Activated gamma-delta T cell (primary cell): ENCODE measurements around the gene DCAF11.

Experiments
- DNase-seq: peaks from one replicate; lab custom pipeline; 2025; lab: John Stamatoyannopoulos, UW

Gene DCAF11

GRCh38 chr14:24079491-24080141, 35.0 kb upstream of the DCAF11 start:
- no peak for DNase-seq

- DNase-seq, result no peak
Measured at GRCh38 chr14:24080142-24080530, 34.4 kb upstream of the DCAF11 start.

GRCh38 chr14:24080888-24081738, 33.5 kb upstream of the DCAF11 start:
- peak; percentile 40 for DNase-seq

GRCh38 chr14:24081739-24082211, 32.8 kb upstream of the DCAF11 start:
- DNase-seq, result no peak

GRCh38 chr14:24082411-24083080, 32.0 kb upstream of the DCAF11 start:
- no peak for DNase-seq

GRCh38 chr14:24083462-24083861, 31.1 kb upstream of the DCAF11 start:
- DNase-seq, result no peak

GRCh38 chr14:24084440-24084839, 30.1 kb upstream of the DCAF11 start:
- DNase-seq, result no peak

GRCh38 chr14:24085215-24085614, 29.4 kb upstream of the DCAF11 start:
- no peak for DNase-seq

GRCh38 chr14:24086193-24086955, 28.2 kb upstream of the DCAF11 start:
- DNase-seq, result no peak

- DNase-seq, result no peak
Measured at GRCh38 chr14:24087004-24087403, 27.6 kb upstream of the DCAF11 start.

GRCh38 chr14:24088095-24088494, 26.5 kb upstream of the DCAF11 start:
- no peak for DNase-seq

- no peak for DNase-seq
Measured at GRCh38 chr14:24089890-24090289, 24.7 kb upstream of the DCAF11 start.

- DNase-seq, result no peak
Measured at GRCh38 chr14:24092110-24092504, 22.5 kb upstream of the DCAF11 start.

GRCh38 chr14:24092505-24093206, 21.9 kb upstream of the DCAF11 start:
- no peak for DNase-seq

- DNase-seq, result no peak
Measured at GRCh38 chr14:24093207-24093900, 21.2 kb upstream of the DCAF11 start.

GRCh38 chr14:24093901-24094840, 20.4 kb upstream of the DCAF11 start, which contains the start of gene PCK2:
TSS of gene PCK2 (plus strand) at chr14:24094311. CDS start at chr14:24094406, 95 bp downstream.
- DNase-seq, result peak; percentile 57

GRCh38 chr14:24094841-24095270, 19.7 kb upstream of the DCAF11 start:
- no peak for DNase-seq

GRCh38 chr14:24095271-24096068, 19.1 kb upstream of the DCAF11 start:
- DNase-seq, result no peak
